MCF 10A (cell line): ENCODE results near the gene KIRREL3. TPM values are rescaled to one million over a fixed set of nuclear protein-coding genes. Genes with fewer than 3 reads are reported as not detected.

Experiments
- BruUV-seq: library from RNA; stranded (reverse); fragments of 400-500 nt; replicated peaks from 2 replicates; lab custom pipeline; 2021; lab: Mats Ljungman, UMichigan
- CTCF ChIA-PET: fragments of 300-600 bp; sonication (Branson Sonifier 250); formaldehyde crosslinking; extraction: SDS; loops from one replicate; lab custom pipeline; 2021; ENCODE audit warnings: antibody characterized with exemption, inconsistent platforms; lab: Yijun Ruan, JAX
- POLR2A ChIA-PET: fragments of 300-600, 350-650 bp; sonication (Branson Sonifier 250); formaldehyde crosslinking; extraction: SDS; loops from one replicate; lab custom pipeline; 2020; ENCODE audit warnings: antibody characterized with exemption, inconsistent platforms; lab: Yijun Ruan, JAX
- DNase-seq: peaks from one replicate; pipeline ENCODE4 v3.0.0-alpha.2; 2018; ENCODE audit not compliant: unreplicated experiment
- H3K27ac Mint-ChIP-seq: one replicate; pipeline ENCODE4 v1.8.0; 2022; ENCODE audit warnings: mild to moderate bottlenecking, low read depth, mixed read lengths; ENCODE audit not compliant: unreplicated experiment
- H3K27me3 Mint-ChIP-seq: one replicate; pipeline ENCODE4 v1.8.0; 2022; ENCODE audit warnings: mixed read lengths; ENCODE audit not compliant: insufficient read depth, unreplicated experiment
- H3K36me3 Mint-ChIP-seq: one replicate; pipeline ENCODE4 v1.8.0; 2022; ENCODE audit warnings: mild to moderate bottlenecking, moderate library complexity, mixed read lengths; ENCODE audit not compliant: insufficient read depth, unreplicated experiment
- H3K4me1 Mint-ChIP-seq: one replicate; pipeline ENCODE4 v1.8.0; 2022; ENCODE audit warnings: mixed read lengths; ENCODE audit not compliant: insufficient read depth, unreplicated experiment
- H3K4me3 Mint-ChIP-seq: one replicate; pipeline ENCODE4 v1.8.0; 2022; ENCODE audit warnings: mild to moderate bottlenecking, moderate library complexity, mixed read lengths; ENCODE audit not compliant: unreplicated experiment
- H3K9me3 Mint-ChIP-seq: one replicate; pipeline ENCODE4 v1.8.0; 2022; ENCODE audit warnings: mixed read lengths; ENCODE audit not compliant: unreplicated experiment
- CTCF ChIP-seq: fragments of 200-600 bp; IDR thresholded peaks from one replicate; pipeline ENCODE4 v1.8.0; 2022; ENCODE audit warnings: antibody characterized with exemption, mild to moderate bottlenecking; ENCODE audit not compliant: unreplicated experiment
- intact Hi-C: fragments of 100-400 bp; cut with micrococcal nuclease; formaldehyde crosslinking; loops from 2 replicates; pipeline ENCODE4 v1.14.1; 2022
- total RNA-seq: library from RNA; stranded (reverse); gene quantifications from 2 replicates; pipeline ENCODE4 v1.2.3, GENCODE V29; 2022

The KIRREL3 gene
- total RNA-seq, 1 experiment from 2014 or later, result not detected

- intact Hi-C loops, result no loop called here
- POLR2A ChIA-PET, result no interaction called here
- H3K36me3 Mint-ChIP-seq, result no peaks in the 10 kb centered on the region
- CTCF ChIA-PET, result interaction anchor here (2.7 kb wide), 1 partner anchor 20 kb away, joined by 11 read pairs; no protein-coding TSS in a partner anchor
- peaks cover 49% of the 10 kb centered on the region for H3K27me3 Mint-ChIP-seq
- DNase-seq, result no peak
- TF ChIP-seq CTCF, result no peak
- no peak overlapping the region for H3K4me3 Mint-ChIP-seq
- no TSS peak for BruUV-seq
- peaks cover 8% of the 10 kb centered on the region for H3K9me3 Mint-ChIP-seq
- no peaks in the 10 kb centered on the region for H3K4me1 Mint-ChIP-seq
- no peak overlapping the region for H3K27ac Mint-ChIP-seq
These were observed 539.5 kb downstream of the KIRREL3 start for GRCh38 chr11:126461096-126461440.

- peaks cover 44% of the 10 kb centered on the region for H3K27me3 Mint-ChIP-seq
- CTCF ChIA-PET, result interaction anchor here (2.5 kb wide), 1 partner anchor 20 kb away, joined by 8 read pairs; no protein-coding TSS in a partner anchor
- no peak overlapping the region for H3K4me3 Mint-ChIP-seq
- no peak for DNase-seq
- no peaks in the 10 kb centered on the region for H3K4me1 Mint-ChIP-seq
- H3K36me3 Mint-ChIP-seq, result no peaks in the 10 kb centered on the region
- intact Hi-C loops, result no loop called here
- no peak for TF ChIP-seq CTCF
- H3K27ac Mint-ChIP-seq, result no peak overlapping the region
- H3K9me3 Mint-ChIP-seq, result peaks cover 8% of the 10 kb centered on the region
- no TSS peak for BruUV-seq
- POLR2A ChIA-PET, result no interaction called here
These were observed 540.0 kb downstream of the KIRREL3 start for GRCh38 chr11:126460417-126461095.

GRCh38 chr11:126459691-126460281 is 540.8 kb downstream of the KIRREL3 start:
- Mint-ChIP-seq H3K4me3 (no peak overlapping the region), H3K36me3 (no peaks in the 10 kb centered on the region), H3K27ac (no peak overlapping the region), H3K9me3 (peaks cover 8% of the 10 kb centered on the region), H3K4me1 (no peaks in the 10 kb centered on the region), H3K27me3 (peaks cover 36% of the 10 kb centered on the region)
- ChIA-PET POLR2A (no interaction called here), CTCF (interaction anchor here (1.1 to 2.5 kb wide), 5 partner anchors 15 to 150 kb away, joined by 3 to 8 read pairs (median 3); no protein-coding TSS in a partner anchor)
- intact Hi-C loops, result no loop called here
- BruUV-seq, result no TSS peak
- no peak for DNase-seq
- no peak for TF ChIP-seq CTCF

- Mint-ChIP-seq H3K9me3 (no peaks in the 10 kb centered on the region), H3K4me1 (no peaks in the 10 kb centered on the region), H3K36me3 (no peaks in the 10 kb centered on the region), H3K27me3 (peaks cover 16% of the 10 kb centered on the region), H3K27ac (no peak overlapping the region), H3K4me3 (no peak overlapping the region)
- TF ChIP-seq CTCF, result no peak
- POLR2A ChIA-PET, result no interaction called here
- CTCF ChIA-PET, result interaction anchor here (2.0 kb wide), 1 partner anchor 16 kb away, joined by 5 read pairs; no protein-coding TSS in a partner anchor
- DNase-seq, result no peak
- BruUV-seq, result no TSS peak
- intact Hi-C loops, result no loop called here
These were observed 542.8 kb downstream of the KIRREL3 start for GRCh38 chr11:126457817-126458216.
